H1 (cell line): Measurements from ENCODE around the gene GPATCH2.

Source experiments
- CTCF ChIP-seq, 3 experiments: IDR thresholded peaks; 1 replicate in 2 of 3; 2 replicates in 1 of 3; pipeline versions ENCODE4 v1.5.1 to v1.6.1; 2011; ENCODE audit warnings: low read length in 3 of 3, mild to moderate bottlenecking in 3 of 3, inconsistent platforms in 2 of 3, low read depth in 1 of 3, moderate library complexity in 1 of 3; ENCODE audit not compliant: insufficient read depth in 1 of 3; ENCODE audit errors: control extremely low read depth in 1 of 3
- POLR2A ChIP-seq, 2 experiments: IDR thresholded peaks; 1 replicate in 1 of 2; 2 replicates in 1 of 2; pipeline ENCODE4 v1.6.1; 2011; ENCODE audit warnings: low read depth in 2 of 2, low read length in 2 of 2, mild to moderate bottlenecking in 2 of 2; ENCODE audit errors: control extremely low read depth in 1 of 2
- POLR2AphosphoS5 ChIP-seq: IDR thresholded peaks from 2 replicates; pipeline ENCODE4 v1.6.1; 2011; ENCODE audit warnings: low read depth, low read length
- RFX5 ChIP-seq: IDR thresholded peaks from 2 replicates; pipeline ENCODE4 v1.6.1; 2011; ENCODE audit warnings: low read depth, low read length, improper control_type of control experiment, borderline replicate concordance

DNA sequence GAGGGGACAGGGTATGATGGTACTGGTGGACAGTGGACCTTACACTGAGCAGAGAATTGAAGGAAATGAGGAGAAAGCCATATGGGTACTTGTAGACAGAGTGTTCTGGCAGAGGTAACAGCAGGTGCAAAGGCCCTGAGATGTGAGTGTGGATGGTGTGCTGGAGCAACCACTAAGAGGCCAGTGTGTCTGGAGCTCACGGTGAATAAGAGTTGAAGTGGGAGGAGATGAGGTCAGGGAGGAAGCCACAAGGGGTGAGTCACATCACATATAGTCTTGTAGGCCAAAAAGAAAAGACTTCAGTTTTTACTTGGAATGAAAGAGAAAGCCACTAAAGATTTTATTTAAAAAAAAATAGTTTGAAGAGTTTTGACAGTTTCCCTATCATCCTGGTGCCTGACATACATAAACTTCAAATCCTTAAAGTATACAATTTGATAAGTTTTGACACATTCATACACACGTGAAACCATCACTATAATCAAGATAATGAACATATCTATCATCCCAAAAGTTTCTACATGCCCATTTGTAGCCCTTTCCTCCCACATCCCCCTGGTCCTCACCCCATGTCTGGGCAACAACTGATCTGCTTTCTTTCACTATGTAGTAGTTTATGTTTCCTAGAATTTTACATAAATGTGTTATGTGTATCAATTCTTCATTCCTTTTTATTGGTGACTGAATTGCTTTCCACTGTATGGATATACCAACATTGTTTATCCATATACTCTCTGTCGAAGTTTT is 148.4 kb downstream of the GPATCH2 start:
- TF ChIP-seq RFX5 (no peak), CTCF (IDR thresholded peaks at IDR 0.05; ENCODE audit: control extremely low read depth in 1 of 3, insufficient read depth in 1 of 3, low read depth in 1 of 3, low read length in 3 of 3) (no peak), POLR2A (IDR thresholded peaks at IDR 0.05; ENCODE audit: control extremely low read depth in 1 of 2, low read depth in 2 of 2, low read length in 2 of 2) (no peak), POLR2AphosphoS5 (no peak)
